Measurements from ENCODE around the gene TCEANC2.

TCEANC2 gene

DNA sequence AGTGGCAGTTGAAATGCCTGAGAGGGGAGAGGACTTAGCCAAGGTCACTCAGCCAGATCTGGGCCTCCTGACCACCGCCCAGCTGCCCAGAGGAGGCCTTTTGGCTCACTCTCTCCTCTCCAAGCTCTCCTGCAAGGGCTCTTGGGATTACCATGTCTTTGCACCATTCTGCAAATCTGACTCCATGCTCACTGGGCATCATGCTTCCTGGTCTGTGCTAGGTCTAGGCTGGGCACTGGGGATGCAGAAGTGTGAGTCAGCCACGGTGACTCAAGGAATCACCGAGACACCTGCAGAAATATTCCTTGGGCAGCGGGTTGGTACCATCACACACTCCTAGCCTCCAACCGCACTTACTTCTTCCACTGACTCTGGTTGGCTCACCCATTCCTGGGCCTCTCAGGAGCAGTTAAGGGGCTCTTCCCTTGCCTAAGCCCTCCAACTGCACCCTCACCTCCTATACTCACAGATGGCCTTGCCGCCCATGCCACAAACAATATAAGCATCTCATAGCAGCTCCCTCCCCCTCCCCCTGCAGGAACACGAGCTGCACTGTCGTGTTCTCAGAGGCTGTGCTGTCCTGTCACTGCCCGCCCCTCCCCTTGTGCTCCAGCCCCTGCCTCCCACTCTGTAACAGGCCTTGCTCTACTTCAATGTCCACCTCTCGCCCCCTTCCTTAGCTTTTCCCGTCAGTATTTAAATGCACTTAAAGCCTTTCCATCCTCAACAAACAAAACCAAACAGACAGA, 64.6 kb downstream of the TCEANC2 start:
- DNase-seq, result no peak

DNA sequence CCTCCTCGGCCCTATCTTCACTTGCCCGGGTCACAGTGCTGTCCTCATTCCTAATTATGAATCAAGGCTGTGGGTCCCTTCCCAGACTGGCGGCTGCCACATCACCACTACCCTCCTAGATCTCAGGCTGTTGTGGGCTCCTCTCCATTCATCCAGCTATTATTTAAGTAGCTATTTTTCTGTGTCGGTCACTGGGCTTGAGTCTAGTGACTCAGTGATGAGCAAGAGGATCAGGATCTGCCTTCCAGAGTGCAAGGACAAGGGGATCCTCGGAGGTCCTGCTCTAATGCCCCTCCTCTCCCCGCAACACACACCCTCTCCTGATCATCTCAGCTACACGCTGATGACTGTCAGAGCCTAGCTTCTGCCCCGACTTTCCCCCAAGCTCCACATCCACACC, 65.3 kb downstream of the TCEANC2 start:
- DNase-seq, result no peak

DNA sequence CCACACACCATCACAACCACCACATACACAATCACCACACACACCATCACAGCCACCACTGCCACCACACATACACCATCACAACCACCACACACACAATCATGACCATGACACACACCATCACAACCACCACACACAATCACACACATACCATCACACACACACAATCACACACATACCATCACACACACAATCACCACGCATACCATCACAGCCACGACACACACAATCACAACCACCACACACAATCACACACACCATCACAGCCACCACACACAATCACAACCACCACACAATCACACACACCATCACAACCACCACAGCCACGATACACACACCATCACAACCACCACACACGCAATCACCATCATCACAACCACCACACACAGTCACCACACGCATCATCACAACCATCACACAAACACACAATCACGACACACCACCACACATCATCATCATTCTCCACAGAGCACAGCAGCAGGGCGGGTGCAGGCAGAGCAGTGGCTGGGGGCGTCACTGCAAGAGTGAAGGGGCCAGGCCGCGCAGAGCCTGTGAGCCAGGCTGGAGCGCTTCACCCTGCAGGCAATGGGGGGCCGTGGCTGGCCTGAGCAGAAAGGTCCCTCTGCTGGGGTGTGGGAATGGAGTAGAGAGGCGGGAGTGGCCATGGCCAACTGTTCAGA, 66.8 kb downstream of the TCEANC2 start:
- no peak for DNase-seq

DNA sequence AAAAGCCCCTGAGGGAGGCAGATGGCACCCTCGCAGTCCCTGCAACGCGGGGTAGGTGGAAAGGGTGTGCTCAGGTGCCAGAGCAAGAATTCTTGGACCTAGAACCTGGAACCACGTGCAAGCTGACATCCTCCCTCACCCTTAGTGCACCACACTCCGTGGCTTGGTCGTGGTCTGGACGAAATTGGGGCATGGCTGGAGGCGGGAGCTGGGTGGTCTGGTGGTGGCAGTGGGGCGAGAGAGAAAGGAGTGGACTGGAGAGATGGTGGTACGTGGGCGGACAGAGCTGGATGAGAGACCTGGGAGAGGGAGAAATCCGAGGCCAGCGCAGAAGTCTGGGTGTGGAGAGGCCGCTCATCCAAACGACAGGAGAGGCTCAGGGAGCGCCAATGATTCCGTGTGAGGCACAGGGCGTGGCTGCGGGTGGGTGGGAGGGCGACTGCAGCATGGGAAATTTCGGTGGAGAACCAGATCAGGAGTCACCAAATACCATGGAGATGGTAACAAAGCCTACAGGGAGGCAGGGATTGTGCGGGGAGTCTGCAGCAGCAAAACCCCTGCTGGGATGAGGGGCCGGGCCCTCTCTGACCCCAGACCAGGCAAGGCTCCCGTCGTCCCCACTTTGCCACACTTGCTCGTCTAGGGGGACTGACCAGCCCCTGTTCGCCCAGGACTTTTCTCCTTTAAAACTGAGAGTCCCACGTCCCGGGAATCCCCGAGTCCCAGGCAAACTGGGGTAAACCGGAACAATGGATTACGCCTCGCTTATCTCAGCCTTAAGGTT, 67.5 kb downstream of the TCEANC2 start:
- no peak for DNase-seq

DNA sequence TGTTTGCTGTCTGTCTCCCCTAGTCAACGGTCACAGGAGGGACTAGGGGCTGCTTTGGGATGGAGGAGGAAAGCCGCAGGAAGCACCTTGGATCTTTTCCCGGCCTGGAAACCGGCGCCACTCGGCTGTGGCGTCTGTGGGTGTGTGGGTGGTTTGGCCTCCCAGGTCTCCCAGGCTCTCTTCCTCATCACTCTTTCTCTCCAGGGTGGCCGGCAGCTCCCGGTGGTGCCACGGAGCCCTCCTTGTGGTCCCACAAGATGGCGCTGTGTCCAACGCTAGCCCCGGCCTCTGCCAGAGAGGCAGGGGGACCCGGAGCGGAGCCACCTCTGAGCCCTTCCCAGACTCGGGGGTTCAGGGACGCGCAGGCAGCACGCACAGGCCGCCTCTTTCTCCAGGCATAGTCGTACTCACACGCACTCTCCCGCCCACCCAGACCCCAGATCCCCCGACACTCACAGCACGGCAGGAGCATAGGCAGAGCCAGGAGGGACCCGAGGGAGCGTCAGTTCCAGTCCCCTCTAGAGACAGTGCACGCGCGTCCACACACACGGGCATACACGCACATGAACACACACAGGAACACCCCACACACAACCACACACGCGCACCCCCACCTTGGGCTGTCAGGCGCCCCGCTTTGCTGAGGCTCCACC, 68.2 kb downstream of the TCEANC2 start:
- peak; percentile 47 for DNase-seq

DNA sequence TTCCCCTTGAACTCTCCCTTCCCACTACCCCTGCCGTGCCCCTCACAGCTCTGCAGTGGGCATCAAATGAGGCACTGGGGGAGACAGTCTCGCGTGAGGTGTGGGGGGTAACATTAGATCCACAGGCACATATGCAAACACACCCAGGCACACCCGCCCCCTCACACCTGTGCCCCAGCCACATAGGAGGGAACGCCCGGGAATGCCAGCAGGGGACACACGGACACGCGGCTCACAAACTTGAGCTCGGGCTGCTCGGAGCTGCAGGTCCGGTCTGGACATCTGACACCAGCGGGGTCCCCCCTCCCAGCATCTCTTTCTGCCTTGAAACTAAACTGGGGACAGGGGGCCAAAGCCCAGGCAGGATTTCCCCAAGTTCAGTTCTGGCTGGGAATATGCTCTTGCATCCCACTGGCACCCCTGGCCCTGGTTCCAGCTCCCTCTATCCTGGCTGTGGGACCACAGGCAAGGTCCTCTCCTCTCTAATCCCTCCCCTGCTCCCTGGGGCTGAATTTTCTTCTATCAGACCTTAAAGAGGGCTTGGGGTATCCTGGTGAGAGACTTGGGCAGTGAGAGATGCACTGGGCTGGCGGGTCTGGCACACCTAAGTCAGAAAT, 68.8 kb downstream of the TCEANC2 start:
- DNase-seq, result no peak

DNA sequence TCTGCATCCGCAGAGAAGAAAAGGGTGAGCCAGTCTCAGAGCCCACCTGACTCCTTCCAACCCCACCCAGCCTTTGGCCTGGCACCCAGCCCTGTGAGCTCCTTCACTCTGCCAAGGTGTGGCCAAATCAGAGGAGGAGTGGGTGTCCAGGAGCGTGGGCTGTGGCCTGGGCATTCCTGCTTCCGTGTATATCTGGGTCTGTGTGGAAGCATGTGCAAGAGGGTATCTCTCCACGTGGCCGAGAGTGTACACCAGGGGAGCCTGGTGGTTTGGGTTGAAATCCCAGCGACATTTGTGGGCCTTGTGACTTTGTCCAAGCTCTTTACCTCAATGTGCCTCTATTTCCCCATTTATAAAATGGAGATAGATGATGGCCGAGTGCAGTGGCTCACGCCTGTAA, 69.6 kb downstream of the TCEANC2 start:
- DNase-seq, result no peak

DNA sequence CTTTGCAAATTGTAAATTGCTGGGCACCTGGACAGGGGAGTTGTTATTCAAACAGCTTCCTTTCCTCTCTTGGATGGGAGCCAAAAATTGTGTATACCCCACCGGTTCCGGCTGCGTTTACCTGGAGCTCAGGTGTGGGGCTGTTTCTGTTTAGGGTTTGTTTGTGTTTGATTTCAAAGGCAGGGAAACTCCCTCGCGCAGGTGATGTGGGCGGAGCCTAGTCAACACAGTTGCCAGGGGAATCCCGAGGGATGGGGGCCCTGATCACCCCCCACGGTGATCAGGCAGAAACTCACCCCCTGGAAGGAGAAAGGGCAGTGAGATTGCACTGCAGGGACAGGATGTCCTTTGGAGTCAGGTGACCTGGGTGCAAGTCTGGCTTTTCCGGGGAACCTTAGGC, 71.1 kb downstream of the TCEANC2 start:
- DNase-seq, result no peak

DNA sequence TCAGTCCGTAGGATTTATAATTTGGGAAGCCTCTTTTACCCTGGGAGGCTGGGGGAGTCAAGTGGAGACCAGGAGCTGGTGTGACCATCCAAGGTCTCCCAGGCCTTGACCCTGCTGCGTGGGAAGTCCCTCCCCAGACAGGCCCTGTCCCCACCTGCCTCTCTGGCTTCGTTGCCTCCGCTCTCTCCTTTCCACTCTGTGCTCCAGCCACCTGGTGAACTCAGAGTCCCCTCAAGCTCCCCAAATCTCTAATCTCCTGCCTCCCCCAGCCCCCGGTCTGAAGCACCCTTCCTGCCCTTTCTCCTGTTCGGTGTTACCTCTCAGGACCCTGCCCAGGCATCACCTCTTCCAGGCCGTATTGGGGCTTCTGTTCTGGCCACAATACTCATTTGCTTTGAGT, 71.5 kb downstream of the TCEANC2 start:
- DNase-seq, result no peak

DNA sequence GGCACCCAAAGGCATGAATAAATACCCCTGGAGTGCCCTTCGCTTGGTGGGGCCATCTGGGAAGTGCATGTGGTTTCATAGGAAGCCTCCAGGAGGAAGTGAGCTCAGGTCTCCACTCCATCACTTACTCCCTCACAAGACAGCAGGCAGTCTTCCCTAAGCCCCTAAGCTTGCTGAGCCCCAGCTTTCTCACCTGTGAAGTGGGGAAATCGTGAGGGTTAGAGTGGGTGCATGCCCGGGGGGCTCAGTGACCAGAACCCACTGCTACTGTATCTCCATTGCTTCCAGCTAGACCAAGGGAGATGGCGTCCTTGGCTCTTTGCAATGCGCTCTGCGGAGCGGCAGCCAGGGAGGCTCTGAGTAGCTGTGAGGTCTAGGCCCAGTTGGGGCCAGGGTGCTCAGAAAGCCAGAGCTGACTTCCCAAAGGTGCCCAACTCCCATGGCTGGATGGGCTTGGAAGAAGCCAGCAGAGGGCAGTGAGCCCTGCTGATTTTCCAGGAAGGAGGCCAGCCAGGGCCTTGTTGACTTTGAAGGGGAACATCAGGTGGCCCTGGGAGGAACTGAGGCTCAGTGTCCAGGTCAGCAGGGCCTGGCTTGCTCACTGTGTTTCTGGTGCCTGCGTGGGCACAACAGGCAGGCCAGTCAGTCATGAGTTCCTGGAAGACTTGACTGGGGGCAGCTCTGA, 72.1 kb downstream of the TCEANC2 start:
- peak; percentile 14 for DNase-seq

DNA sequence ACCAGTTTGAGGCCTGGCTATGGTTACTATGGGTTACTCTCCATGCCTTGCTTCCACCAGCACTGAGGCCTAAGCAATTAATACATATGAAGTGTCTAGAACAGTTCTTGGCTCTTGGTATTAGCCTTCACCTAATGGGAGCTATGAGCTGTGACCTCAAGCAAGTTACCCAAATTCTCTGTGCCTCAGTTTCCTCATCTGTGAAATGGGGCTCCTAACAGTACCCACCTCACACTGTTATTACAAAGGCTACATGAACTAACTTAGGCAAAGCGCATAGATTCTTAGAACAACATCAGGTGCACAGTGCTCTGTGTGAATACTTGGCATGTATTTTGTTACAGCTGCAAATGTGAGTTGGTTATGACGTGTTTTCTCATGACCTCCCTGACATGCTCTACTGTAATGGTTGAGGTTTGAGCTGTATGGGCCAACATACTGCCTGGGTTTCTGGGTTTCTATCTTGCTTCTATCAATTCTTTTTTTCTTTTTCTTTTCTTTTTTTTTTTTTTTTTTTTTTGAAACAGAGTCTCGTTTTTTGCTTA, 72.9 kb downstream of the TCEANC2 start:
- DNase-seq, result no peak

DNA sequence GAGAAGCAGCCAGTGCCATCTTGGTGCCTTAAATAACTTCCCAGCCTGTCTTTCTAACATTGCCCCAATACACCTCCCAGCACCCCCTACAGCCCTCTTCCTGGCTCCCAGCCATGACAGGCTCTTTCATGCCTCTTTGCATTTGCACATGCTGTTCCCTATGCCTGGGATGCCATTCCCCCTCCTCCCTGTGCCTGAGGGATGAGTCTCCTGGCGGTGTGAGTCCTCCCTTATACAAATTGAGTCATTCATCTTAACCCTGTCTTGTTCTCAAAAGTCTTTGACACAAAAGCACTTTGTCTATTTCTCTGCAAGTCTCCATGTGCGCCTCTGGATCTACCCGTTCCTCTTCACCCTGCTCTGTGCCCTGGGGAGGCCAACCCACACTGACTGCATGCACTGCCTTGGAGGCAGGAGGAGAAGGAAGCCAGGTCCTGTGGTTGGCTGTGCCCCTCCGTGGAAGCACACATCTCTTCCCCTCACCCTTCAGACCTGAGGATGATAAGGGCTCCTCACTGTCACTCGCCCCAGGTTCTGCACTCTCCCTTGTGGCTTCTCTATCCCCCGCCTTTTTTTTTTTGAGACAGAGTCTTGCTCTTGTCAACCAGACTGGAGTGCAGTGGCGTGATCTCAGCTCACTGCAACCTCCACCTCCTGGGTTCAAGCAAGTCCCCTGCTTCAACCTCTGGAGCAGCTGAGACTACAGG, 74.3 kb downstream of the TCEANC2 start:
- DNase-seq, result no peak

DNA sequence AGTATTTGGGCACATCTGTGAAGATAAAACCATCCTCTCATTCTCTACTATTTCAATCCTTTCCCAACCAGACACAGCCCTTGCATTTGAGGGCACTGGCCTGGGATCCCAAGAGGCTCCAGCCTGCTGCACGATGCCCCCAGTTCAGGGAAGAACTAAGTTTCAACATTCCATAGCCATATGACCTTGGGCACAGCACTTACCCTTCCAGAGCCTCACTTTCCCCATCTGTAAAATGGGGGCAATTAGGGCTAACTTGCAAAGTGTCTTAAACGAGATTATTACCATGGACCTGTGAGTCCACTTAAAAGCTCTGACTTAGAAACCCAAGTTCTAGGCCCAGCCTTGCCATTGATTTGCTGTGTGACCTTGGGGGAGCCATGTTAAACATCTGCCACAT, 76.5 kb downstream of the TCEANC2 start:
- DNase-seq, result no peak

DNA sequence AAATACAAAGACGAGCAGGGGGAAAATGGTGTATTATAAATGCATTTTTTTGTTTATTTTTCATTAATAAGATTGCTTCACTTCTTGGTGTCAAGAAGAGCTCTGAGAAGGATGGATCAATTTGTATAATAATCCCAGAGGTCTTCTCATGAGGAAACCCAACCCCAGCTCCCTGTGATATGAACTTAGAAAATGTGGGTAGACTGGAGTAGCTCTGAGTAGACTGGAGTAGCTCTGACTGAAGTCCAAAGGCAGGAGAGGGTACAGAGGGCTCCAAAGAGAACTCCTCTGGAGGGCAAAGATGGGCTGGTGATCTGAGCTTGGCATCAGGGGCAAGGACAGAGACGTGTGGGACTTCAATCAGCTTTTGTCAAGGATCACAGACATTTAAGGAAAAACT, 78.0 kb downstream of the TCEANC2 start:
- DNase-seq, result no peak

DNA sequence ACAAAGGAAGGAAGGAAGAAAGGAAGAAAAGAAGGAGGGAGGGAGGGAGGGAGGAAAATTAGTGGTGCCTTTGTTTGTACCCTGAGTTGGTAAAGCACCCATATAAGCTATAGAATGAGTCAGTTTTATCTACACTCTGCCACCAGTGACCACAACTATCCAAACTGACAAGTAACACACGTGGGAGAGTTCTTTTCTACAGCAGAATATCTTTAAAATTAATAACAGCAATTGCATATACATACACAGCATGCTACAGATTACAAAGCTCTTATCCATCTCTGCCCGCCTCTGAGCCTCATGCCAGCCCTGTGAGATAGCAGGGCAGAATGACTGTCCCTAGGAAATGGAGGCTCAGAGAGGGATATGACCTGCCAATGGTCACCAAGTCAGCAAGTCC, 79.1 kb downstream of the TCEANC2 start:
- DNase-seq, result no peak

DNA sequence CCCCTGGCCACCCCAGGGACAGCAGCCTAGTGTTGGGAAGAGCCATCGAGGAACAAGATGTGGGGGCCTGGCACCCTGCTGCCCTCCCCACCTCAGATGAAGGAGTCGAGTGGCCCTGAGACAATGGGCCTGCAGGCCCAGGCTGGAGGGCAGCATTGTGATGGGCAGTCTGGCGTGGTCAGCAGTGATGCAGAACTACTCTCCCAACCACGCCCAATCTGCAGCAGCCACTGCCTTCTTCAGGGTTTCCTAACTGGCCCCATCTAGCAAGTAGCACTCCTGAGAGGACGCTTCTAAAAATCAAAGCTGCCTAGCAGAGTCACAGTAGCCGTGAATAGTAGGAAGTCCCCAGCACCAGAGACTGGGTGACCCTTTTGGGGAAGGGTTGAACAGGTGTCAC, 80.9 kb downstream of the TCEANC2 start:
- DNase-seq, result no peak

DNA sequence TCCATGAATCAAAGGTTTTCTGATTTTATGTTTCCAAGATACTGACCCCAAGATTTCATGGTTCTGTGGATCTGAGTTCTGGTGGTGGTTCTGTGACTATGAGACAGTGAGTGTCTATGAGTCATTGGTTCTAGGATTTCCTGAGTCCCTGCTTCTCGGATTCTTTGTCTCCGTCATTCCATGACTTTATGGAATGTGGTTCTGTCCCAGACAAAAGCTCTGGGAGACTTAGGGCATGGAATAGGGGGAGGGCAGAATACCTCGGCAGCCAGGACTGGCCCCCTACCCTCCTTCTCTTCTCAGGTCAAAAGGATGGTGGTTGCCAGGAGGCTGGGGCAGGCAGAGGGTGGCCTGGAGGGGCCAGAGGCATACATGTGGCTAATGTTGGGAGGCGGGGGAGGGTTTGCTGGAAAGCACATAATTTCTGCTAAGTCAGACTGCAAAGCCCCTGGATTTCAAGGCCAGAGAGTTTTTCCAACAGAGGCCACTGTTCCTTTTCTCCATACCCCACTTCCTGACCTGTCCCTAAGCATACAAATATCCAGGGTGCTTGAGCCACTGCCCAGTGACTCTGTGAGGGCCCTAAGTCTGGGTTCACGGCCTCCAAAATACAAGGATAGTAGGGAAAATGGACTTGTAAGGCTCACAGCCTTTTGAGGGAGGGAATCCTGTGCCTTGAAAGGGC, 82.2 kb downstream of the TCEANC2 start:
- DNase-seq, result no peak

DNA sequence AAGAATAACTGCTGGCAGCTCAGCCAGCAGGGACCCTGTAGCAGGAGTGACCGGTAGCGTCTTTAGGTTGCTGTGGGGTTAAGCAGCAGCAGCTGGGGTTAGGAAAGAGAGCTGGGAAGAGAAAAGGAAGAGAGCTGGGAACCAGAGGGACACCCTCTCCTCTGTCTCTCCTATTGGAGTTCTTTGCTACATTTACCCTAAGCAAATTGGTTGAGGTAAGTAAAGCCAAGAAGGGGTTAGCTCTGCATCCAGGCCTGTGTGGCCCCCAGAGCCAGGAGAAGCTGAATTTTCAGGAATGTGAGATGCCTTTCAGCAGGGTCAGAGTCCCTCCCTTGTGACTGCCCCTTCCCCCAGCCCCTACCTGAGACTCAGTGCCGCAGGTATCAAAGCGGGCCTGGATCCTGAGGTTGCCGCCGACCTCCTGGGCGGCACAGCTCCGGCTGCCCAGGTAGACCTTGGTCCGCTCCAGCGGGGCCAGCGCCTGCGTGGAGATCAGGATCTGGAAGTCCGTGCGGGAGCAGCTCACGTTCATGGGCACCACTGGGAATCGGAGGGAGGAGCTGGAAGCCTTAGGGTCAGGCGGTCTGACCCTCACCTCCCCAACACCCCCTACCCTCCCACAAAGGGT, 83.0 kb downstream of the TCEANC2 start:
- no peak for DNase-seq

DNA sequence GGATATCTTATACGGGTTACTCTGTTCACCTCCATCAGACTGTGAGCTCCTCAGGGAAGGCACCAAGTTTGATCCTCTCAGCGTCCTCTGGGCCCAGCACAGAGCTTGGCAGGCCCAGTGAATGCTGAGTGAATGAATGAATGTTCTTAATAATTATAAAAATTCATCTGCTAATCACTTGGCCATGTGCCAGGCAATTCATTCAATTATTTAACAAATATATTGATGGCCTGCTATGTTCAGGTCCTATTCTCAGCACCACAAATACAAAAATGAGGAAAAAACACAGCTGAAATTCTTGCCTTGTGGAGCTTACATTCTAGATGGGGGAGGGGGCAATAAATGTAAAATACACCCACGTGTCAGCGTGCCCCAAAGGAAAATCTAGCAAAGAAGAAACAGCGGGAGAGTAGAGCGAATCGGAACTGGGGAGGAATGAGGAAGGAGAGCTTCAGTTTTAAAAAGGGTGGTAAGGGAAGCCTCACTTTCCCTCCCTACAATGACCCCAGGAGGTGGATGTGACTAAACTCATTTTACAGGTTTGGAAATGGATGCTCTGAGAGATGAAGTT, 83.6 kb downstream of the TCEANC2 start:
- no peak for DNase-seq

DNA sequence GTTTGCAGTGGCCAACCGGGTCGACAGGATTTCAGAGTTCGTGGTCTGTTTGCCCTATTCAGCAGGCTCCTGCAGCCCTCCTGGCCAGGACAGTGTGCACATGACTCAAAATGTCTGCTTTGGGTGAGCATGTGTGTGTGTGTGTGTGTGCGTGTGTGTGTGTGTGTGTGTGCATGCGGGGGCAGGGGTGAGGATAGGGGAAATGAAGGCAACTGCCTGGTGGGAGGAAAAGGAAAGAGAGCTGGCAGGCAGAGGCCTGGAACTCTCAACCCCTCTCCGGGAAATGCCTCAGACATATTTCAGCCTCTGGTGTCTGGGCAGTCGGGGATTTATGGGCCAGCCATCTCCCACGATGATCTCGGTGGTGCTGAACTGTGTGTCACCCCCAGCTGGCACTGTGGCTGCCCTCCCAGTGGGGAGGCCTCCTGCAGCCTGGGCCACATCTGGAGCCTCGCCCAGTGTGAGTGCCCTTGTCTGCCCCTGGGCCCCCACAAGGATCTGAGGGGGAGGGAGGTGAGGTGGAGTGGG, 84.2 kb downstream of the TCEANC2 start:
- DNase-seq, result peak; percentile 42

Measured in MV-4-11 (cell line).